Vagina (tissue), 2 donors: ENCODE data around the gene STARD7.

Experiments
- POLR2A ChIP-seq, 2 donors: fragments of 450-650 bp; IDR thresholded peaks; one replicate each; pipeline ENCODE4 v1.6.1; 2017; ENCODE audit warnings: antibody characterized with exemption in 2 of 2, mild to moderate bottlenecking in 2 of 2, moderate library complexity in 2 of 2
- POLR2AphosphoS5 ChIP-seq, 2 donors: sonication (generic); formaldehyde crosslinking; IDR thresholded peaks; one replicate each; pipeline ENCODE4 v1.9.0; 2017; ENCODE audit warnings: antibody characterized with exemption in 2 of 2, mild to moderate bottlenecking in 2 of 2, low read depth in 1 of 2; ENCODE audit not compliant: insufficient read depth in 1 of 2
- TF ChIP-seq, protein P1 (sequence below), 3 experiments: fragments of 450-650 bp in 2 of 3; fragments of 200-600 bp in 1 of 3; sonication (generic) in 1 of 3; IDR thresholded peaks; one replicate each; pipeline ENCODE4 v1.5.1; 2017 to 2019; ENCODE audit warnings: antibody characterized with exemption in 3 of 3, mild to moderate bottlenecking in 2 of 3, moderate library complexity in 2 of 3

- TF ChIP-seq, protein P1, sequence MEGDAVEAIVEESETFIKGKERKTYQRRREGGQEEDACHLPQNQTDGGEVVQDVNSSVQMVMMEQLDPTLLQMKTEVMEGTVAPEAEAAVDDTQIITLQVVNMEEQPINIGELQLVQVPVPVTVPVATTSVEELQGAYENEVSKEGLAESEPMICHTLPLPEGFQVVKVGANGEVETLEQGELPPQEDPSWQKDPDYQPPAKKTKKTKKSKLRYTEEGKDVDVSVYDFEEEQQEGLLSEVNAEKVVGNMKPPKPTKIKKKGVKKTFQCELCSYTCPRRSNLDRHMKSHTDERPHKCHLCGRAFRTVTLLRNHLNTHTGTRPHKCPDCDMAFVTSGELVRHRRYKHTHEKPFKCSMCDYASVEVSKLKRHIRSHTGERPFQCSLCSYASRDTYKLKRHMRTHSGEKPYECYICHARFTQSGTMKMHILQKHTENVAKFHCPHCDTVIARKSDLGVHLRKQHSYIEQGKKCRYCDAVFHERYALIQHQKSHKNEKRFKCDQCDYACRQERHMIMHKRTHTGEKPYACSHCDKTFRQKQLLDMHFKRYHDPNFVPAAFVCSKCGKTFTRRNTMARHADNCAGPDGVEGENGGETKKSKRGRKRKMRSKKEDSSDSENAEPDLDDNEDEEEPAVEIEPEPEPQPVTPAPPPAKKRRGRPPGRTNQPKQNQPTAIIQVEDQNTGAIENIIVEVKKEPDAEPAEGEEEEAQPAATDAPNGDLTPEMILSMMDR (IDR thresholded peaks at IDR 0.05): no peak
- TF ChIP-seq POLR2AphosphoS5 (IDR thresholded peaks at IDR 0.05; ENCODE audit: insufficient read depth in 1 of 2, low read depth in 1 of 2) (no peak), POLR2A (IDR thresholded peaks at IDR 0.05) (no peak)
These were observed 50.1 kb downstream of the STARD7 start for GRCh38 chr2:96158554-96158940.
